Karpas-422 (cell line): ENCODE measurements around the gene LZTFL1. TPM values are rescaled to one million over a fixed set of nuclear protein-coding genes. Genes with fewer than 3 reads are reported as not detected.

Experiments used
- DNase-seq: peaks from one replicate; pipeline ENCODE4 v3.0.0-alpha.2; 2015
- H2AFZ ChIP-seq: fragments of 200-600 bp; sonication (generic); 2 replicates; pipeline ENCODE4 v1.6.1; 2014; ENCODE audit warnings: antibody characterized with exemption, low read length, mixed read lengths
- H3K27ac ChIP-seq: fragments of 200-600 bp; sonication (generic); 2 replicates; pipeline ENCODE4 v1.5.1; 2014; ENCODE audit warnings: mild to moderate bottlenecking, low read length, moderate library complexity
- H3K27me3 ChIP-seq: fragments of 200-600 bp; sonication (generic); 2 replicates; pipeline ENCODE4 v1.6.1; 2014; ENCODE audit warnings: low read length, mixed read lengths
- H3K36me3 ChIP-seq: fragments of 200-600 bp; sonication (generic); 2 replicates; pipeline ENCODE4 v1.6.1; 2014; ENCODE audit warnings: low read length, mixed read lengths; ENCODE audit not compliant: insufficient read depth
- H3K4me1 ChIP-seq: fragments of 200-600 bp; sonication (generic); 2 replicates; pipeline ENCODE4 v1.6.1; 2014; ENCODE audit warnings: mild to moderate bottlenecking, low read length, mixed read lengths
- H3K4me2 ChIP-seq: fragments of 200-600 bp; sonication (generic); 2 replicates; pipeline ENCODE4 v1.6.1; 2014; ENCODE audit warnings: low read length, low read depth, mild to moderate bottlenecking; ENCODE audit not compliant: poor library complexity, severe bottlenecking
- H3K4me3 ChIP-seq: fragments of 200-600 bp; sonication (generic); 2 replicates; pipeline ENCODE4 v1.5.1; 2014; ENCODE audit warnings: mild to moderate bottlenecking, antibody characterized with exemption, low read length, mixed read lengths
- H3K79me2 ChIP-seq: fragments of 200-600 bp; sonication (generic); 2 replicates; pipeline ENCODE4 v1.6.1; 2014; ENCODE audit warnings: mild to moderate bottlenecking, low read length, mixed read lengths
- H3K9ac ChIP-seq: fragments of 200-600 bp; sonication (generic); 2 replicates; pipeline ENCODE4 v1.6.0; 2014; ENCODE audit warnings: low read length
- H3K9me2 ChIP-seq: fragments of 200-600 bp; sonication (generic), shearing (Covaris generic); replicated peaks from 2 replicates; pipeline ENCODE4 v1.6.0; 2014; ENCODE audit warnings: mild to moderate bottlenecking, low read length, moderate library complexity; ENCODE audit not compliant: insufficient read depth
- H3K9me3 ChIP-seq: fragments of 300-700, 200-600 bp; sonication (generic); 2 replicates; pipeline ENCODE4 v1.6.1; 2014; ENCODE audit warnings: low read length, mixed read lengths
- H4K20me1 ChIP-seq: fragments of 200-600 bp; sonication (generic); 2 replicates; pipeline ENCODE4 v1.6.1; 2014; ENCODE audit warnings: mild to moderate bottlenecking, antibody characterized with exemption, low read length, low read depth; ENCODE audit not compliant: insufficient read depth
- total RNA-seq: library from RNA; depleted of rRNA; stranded (reverse); fragments of >200 nt; shearing (Covaris generic); gene quantifications from 2 replicates; pipeline ENCODE4 v1.2.3, GENCODE V29; 2014; ENCODE audit warnings: low replicate concordance

LZTFL1 gene
- total RNA-seq, 1 experiment from 2014 or later, result 4.9 TPM

- Histone ChIP-seq H3K9ac (no peak overlapping the region), H3K36me3 (no peaks in the 10 kb centered on the region), H3K79me2 (no peaks in the 10 kb centered on the region), H4K20me1 (no peaks in the 10 kb centered on the region), H3K4me2 (no peak overlapping the region), H3K27ac (no peak overlapping the region), H3K27me3 (no peaks in the 10 kb centered on the region), H3K9me2 (no peaks in the 10 kb centered on the region), H3K4me3 (no peak overlapping the region), H3K9me3 (no peaks in the 10 kb centered on the region), H3K4me1 (no peaks in the 10 kb centered on the region), H2AFZ (no peak overlapping the region)
- no peak for DNase-seq
Measured at GRCh38 chr3:45782381-45782780, 59.5 kb downstream of the LZTFL1 start.

GRCh38 chr3:45781841-45782240 is 60.1 kb downstream of the LZTFL1 start:
- Histone ChIP-seq H3K4me1 (no peaks in the 10 kb centered on the region), H3K4me2 (no peak overlapping the region), H3K79me2 (no peaks in the 10 kb centered on the region), H3K27ac (no peak overlapping the region), H3K4me3 (no peak overlapping the region), H2AFZ (no peak overlapping the region), H3K27me3 (no peaks in the 10 kb centered on the region), H3K9me2 (no peaks in the 10 kb centered on the region), H3K36me3 (no peaks in the 10 kb centered on the region), H3K9ac (no peak overlapping the region), H4K20me1 (no peaks in the 10 kb centered on the region), H3K9me3 (no peaks in the 10 kb centered on the region)
- no peak for DNase-seq

- no peak for DNase-seq
- H3K9me3 ChIP-seq, result no peaks in the 10 kb centered on the region
- no peak overlapping the region for H3K9ac ChIP-seq
- no peaks in the 10 kb centered on the region for H4K20me1 ChIP-seq
- H3K9me2 ChIP-seq, result no peaks in the 10 kb centered on the region
- no peaks in the 10 kb centered on the region for H3K27me3 ChIP-seq
- H3K4me2 ChIP-seq, result no peak overlapping the region
- no peaks in the 10 kb centered on the region for H3K36me3 ChIP-seq
- no peak overlapping the region for H2AFZ ChIP-seq
- no peak overlapping the region for H3K4me3 ChIP-seq
- no peaks in the 10 kb centered on the region for H3K4me1 ChIP-seq
- no peak overlapping the region for H3K27ac ChIP-seq
- H3K79me2 ChIP-seq, result no peaks in the 10 kb centered on the region
Measured at GRCh38 chr3:45781271-45781670, 60.6 kb downstream of the LZTFL1 start.

GRCh38 chr3:45779746-45780735 is 61.9 kb downstream of the LZTFL1 start:
- Histone ChIP-seq H3K4me1 (no peaks in the 10 kb centered on the region), H3K79me2 (no peaks in the 10 kb centered on the region), H3K9me2 (no peaks in the 10 kb centered on the region), H3K4me3 (no peak overlapping the region), H3K9me3 (no peaks in the 10 kb centered on the region), H2AFZ (no peak overlapping the region), H3K4me2 (no peak overlapping the region), H3K27ac (no peak overlapping the region), H3K27me3 (no peaks in the 10 kb centered on the region), H4K20me1 (no peaks in the 10 kb centered on the region), H3K9ac (no peak overlapping the region), H3K36me3 (no peaks in the 10 kb centered on the region)
- DNase-seq, result no peak

- Histone ChIP-seq H3K4me1 (no peaks in the 10 kb centered on the region), H3K4me2 (no peak overlapping the region), H4K20me1 (no peaks in the 10 kb centered on the region), H3K36me3 (no peaks in the 10 kb centered on the region), H2AFZ (no peak overlapping the region), H3K9me2 (no peaks in the 10 kb centered on the region), H3K79me2 (no peaks in the 10 kb centered on the region), H3K27ac (no peak overlapping the region), H3K27me3 (no peaks in the 10 kb centered on the region), H3K4me3 (no peak overlapping the region), H3K9me3 (no peaks in the 10 kb centered on the region), H3K9ac (no peak overlapping the region)
- DNase-seq, result no peak
Measured at GRCh38 chr3:45778761-45779201, 63.1 kb downstream of the LZTFL1 start.

- Histone ChIP-seq H3K4me1 (no peaks in the 10 kb centered on the region), H4K20me1 (no peaks in the 10 kb centered on the region), H3K27ac (no peak overlapping the region), H3K27me3 (no peaks in the 10 kb centered on the region), H3K4me3 (no peak overlapping the region), H3K9me2 (no peaks in the 10 kb centered on the region), H3K79me2 (no peaks in the 10 kb centered on the region), H3K36me3 (no peaks in the 10 kb centered on the region), H3K9me3 (no peaks in the 10 kb centered on the region), H2AFZ (no peak overlapping the region), H3K4me2 (no peak overlapping the region), H3K9ac (no peak overlapping the region)
- DNase-seq, result no peak
Measured at GRCh38 chr3:45777746-45778386, 64.1 kb downstream of the LZTFL1 start.

- no peaks in the 10 kb centered on the region for H3K27me3 ChIP-seq
- H3K9me3 ChIP-seq, result no peaks in the 10 kb centered on the region
- no peak overlapping the region for H2AFZ ChIP-seq
- H3K27ac ChIP-seq, result no peak overlapping the region
- H3K36me3 ChIP-seq, result no peaks in the 10 kb centered on the region
- H3K79me2 ChIP-seq, result no peaks in the 10 kb centered on the region
- H3K9me2 ChIP-seq, result no peaks in the 10 kb centered on the region
- no peak overlapping the region for H3K4me2 ChIP-seq
- no peak overlapping the region for H3K9ac ChIP-seq
- H3K4me1 ChIP-seq, result no peaks in the 10 kb centered on the region
- no peaks in the 10 kb centered on the region for H4K20me1 ChIP-seq
- no peak overlapping the region for H3K4me3 ChIP-seq
- DNase-seq, result no peak
Measured at GRCh38 chr3:45777111-45777745, 64.7 kb downstream of the LZTFL1 start.

- no peaks in the 10 kb centered on the region for H3K36me3 ChIP-seq
- no peaks in the 10 kb centered on the region for H3K27me3 ChIP-seq
- no peak overlapping the region for H3K4me3 ChIP-seq
- no peaks in the 10 kb centered on the region for H3K9me3 ChIP-seq
- no peaks in the 10 kb centered on the region for H3K4me1 ChIP-seq
- no peak for DNase-seq
- no peak overlapping the region for H2AFZ ChIP-seq
- H3K79me2 ChIP-seq, result no peaks in the 10 kb centered on the region
- no peak overlapping the region for H3K27ac ChIP-seq
- H3K9me2 ChIP-seq, result no peaks in the 10 kb centered on the region
- no peak overlapping the region for H3K9ac ChIP-seq
- H3K4me2 ChIP-seq, result no peak overlapping the region
- H4K20me1 ChIP-seq, result no peaks in the 10 kb centered on the region
Measured at GRCh38 chr3:45776611-45777010, 65.3 kb downstream of the LZTFL1 start.
